ENCODE results near the gene CRTAP. TPM values are rescaled to one million over a fixed set of nuclear protein-coding genes. Genes with fewer than 3 reads are reported as not detected.

Gene CRTAP
- total RNA-seq, 6 experiments from 2014 or later, result 33.1 to 54.9 (median 46.8) TPM

- peak in 1 of 3 donors; percentile 44 for DNase-seq
- TF ChIP-seq CTCF (IDR thresholded peaks at IDR 0.05) (no peak), POLR2A (IDR thresholded peaks at IDR 0.05) (no peak)
Measured at GRCh38 chr3:33095436-33095835, 18.4 kb upstream of the CRTAP start.

GRCh38 chr3:33096093-33096868 lies 17.5 kb upstream of the CRTAP start:
- DNase-seq (peak; percentile 60 to 78 (median 63)), ATAC-seq (peak; percentile 33 to 60 (median 50))
- intact Hi-C loops (cut with DNase I), result no loop called here
- Histone ChIP-seq H3K27ac (peak overlapping the region; percentile 79 to 96 (median 95)), H3K36me3 (peaks cover 0 to 16% (median 0%) of the 10 kb centered on the region in 4 donors), H3K9me3 (no peaks in the 10 kb centered on the region), H3K27me3 (no peaks in the 10 kb centered on the region), H3K4me1 (peaks cover 0 to 11% (median 0%) of the 10 kb centered on the region in 4 donors), H3K4me3 (peak overlapping the region; percentile 96 to 99 (median 99))
- 0% methylated on average over 40 of the region's 51 CpGs for WGBS (ENCODE audit: insufficient coverage, low coverage, low lambda C conversion rate, missing lambda C conversion rate)
- TF ChIP-seq POLR2A (IDR thresholded peaks at IDR 0.05) (no peak), CTCF (IDR thresholded peaks at IDR 0.05) (no peak)

More at GRCh38 chr3:33095436-33095835, 18.4 kb upstream of the CRTAP start:
- Histone ChIP-seq H3K4me3 (peak overlapping the region in 1 of 3 donors; percentile 99), H3K4me1 (peaks cover 0 to 11% (median 0%) of the 10 kb centered on the region in 4 donors), H3K27ac (no peak overlapping the region), H3K36me3 (peaks cover 0 to 16% (median 0%) of the 10 kb centered on the region in 4 donors), H3K27me3 (no peaks in the 10 kb centered on the region), H3K9me3 (no peaks in the 10 kb centered on the region)
- intact Hi-C loops (cut with DNase I), result no loop called here
- WGBS (ENCODE audit: insufficient coverage, low coverage, low lambda C conversion rate, missing lambda C conversion rate), result 60% methylated on average over 1 of the region's 2 CpGs
- no peak for ATAC-seq

- H3K4me3 ChIP-seq, result no peak overlapping the region
- ATAC-seq (no peak), DNase-seq (no peak)
- WGBS (ENCODE audit: insufficient coverage, low coverage, low lambda C conversion rate, missing lambda C conversion rate), result 55% methylated on average over 3 of the region's 3 CpGs
- no peaks in the 10 kb centered on the region for H3K27me3 ChIP-seq
- TF ChIP-seq CTCF (IDR thresholded peaks at IDR 0.05) (no peak), POLR2A (IDR thresholded peaks at IDR 0.05) (no peak)
- intact Hi-C loops (cut with DNase I), result no loop called here
- no peaks in the 10 kb centered on the region for H3K9me3 ChIP-seq
- peaks cover 0 to 11% (median 0%) of the 10 kb centered on the region in 4 donors for H3K4me1 ChIP-seq
- no peak overlapping the region for H3K27ac ChIP-seq
- no peaks in the 10 kb centered on the region for H3K36me3 ChIP-seq
Measured at GRCh38 chr3:33099109-33099645, 14.6 kb upstream of the CRTAP start.

- intact Hi-C loops (cut with DNase I), result no loop called here
- Histone ChIP-seq H3K27me3 (no peaks in the 10 kb centered on the region), H3K4me1 (peaks cover 0 to 11% (median 0%) of the 10 kb centered on the region in 4 donors), H3K27ac (no peak overlapping the region), H3K36me3 (no peaks in the 10 kb centered on the region), H3K4me3 (no peak overlapping the region), H3K9me3 (no peaks in the 10 kb centered on the region)
- no peak for DNase-seq
- WGBS (ENCODE audit: insufficient coverage, low coverage, low lambda C conversion rate, missing lambda C conversion rate), result 41% methylated on average over 3 of the region's 3 CpGs
- TF ChIP-seq POLR2A (IDR thresholded peaks at IDR 0.05), result no peak
- no peak for ATAC-seq
Measured at GRCh38 chr3:33099701-33100100, 14.1 kb upstream of the CRTAP start.

- Histone ChIP-seq H3K27me3 (no peaks in the 10 kb centered on the region), H3K9me3 (no peaks in the 10 kb centered on the region), H3K4me1 (peaks cover 0 to 11% (median 0%) of the 10 kb centered on the region in 4 donors), H3K36me3 (no peaks in the 10 kb centered on the region), H3K4me3 (no peak overlapping the region), H3K27ac (no peak overlapping the region)
- no peak for TF ChIP-seq POLR2A (IDR thresholded peaks at IDR 0.05)
- no peak for TF ChIP-seq CTCF (IDR thresholded peaks at IDR 0.05)
- ATAC-seq, result no peak
- no peak for DNase-seq
- WGBS (ENCODE audit: insufficient coverage, low coverage, low lambda C conversion rate, missing lambda C conversion rate), result 43% methylated on average over 1 of the region's 2 CpGs
- intact Hi-C loops (cut with DNase I), result no loop called here
Measured at GRCh38 chr3:33100229-33100628, 13.6 kb upstream of the CRTAP start.

Measured in right lobe of liver (tissue), 6 donors.